HG02678 (cell line): ENCODE data around the gene CD300LF.

Experiments used
- ATAC-seq: cut with Tn5 transposase; IDR thresholded peaks from one replicate; pipeline ENCODE4 v1.9.1; 2021; ENCODE audit warnings: mild to moderate bottlenecking, moderate library complexity; ENCODE audit not compliant: unreplicated experiment

CD300LF gene

GRCh38 chr17:74645010-74645409 lies 67.7 kb downstream of the CD300LF start:
- no peak for ATAC-seq

DNA sequence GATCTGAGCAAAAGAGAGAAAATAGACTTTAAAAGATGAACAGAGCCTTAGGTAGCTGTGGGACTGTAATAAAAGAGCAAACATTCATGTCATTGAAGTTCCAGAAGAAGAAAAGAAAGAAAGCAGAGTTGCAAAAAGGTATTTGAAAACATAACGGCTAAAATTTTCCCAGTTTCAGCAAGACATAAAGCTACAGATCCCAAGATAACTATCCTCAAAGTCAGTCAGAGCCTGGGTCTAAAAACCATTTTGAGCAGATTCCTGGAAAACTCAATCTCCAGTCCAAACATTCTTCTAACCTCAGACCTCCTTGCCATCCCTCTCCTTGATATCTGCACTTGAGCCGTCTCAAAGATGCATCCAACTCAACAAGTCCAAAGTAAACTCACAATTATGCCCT lies 68.3 kb downstream of the CD300LF start:
- no peak for ATAC-seq
